HepG2 (cell line): ENCODE measurements around the gene PTPRB. TPM values are rescaled to one million over a fixed set of nuclear protein-coding genes. Genes with fewer than 3 reads are reported as not detected.

Experiments used
- ATAC-seq: fragments of 200-7000 bp; cut with Tn5 transposase; 3 replicates; pipeline ENCODE4 v1.9.1; 2020; ENCODE audit warnings: mild to moderate bottlenecking, moderate library complexity
- BruUV-seq: library from RNA; stranded (reverse); fragments of 400-500 nt; replicated peaks from 2 replicates; lab custom pipeline; 2021; lab: Mats Ljungman, UMichigan
- CTCF ChIA-PET: fragments of 300-600 bp; formaldehyde crosslinking; extraction: SDS; loops from one replicate; lab custom pipeline; 2021; ENCODE audit warnings: low total read pairs, inconsistent platforms, low intra/inter-chr PET ratio; lab: Yijun Ruan, JAX
- POLR2A ChIA-PET: fragments of 350-600 bp; sonication (Branson Sonifier 250); formaldehyde crosslinking; loops from one replicate; lab custom pipeline; 2020; ENCODE audit warnings: antibody characterized with exemption, inconsistent platforms; lab: Yijun Ruan, JAX
- DNase-seq: peaks from one replicate; pipeline ENCODE4 v3.0.0-alpha.2; 2015; ENCODE audit warnings: low spot score
- FAIRE-seq: peaks from 3 replicates; lab custom pipeline; 2011; peaks lifted over from hg19 to GRCh38; lab: Jason Lieb, UNC
- H2AFZ ChIP-seq: one replicate; pipeline ENCODE4 v1.6.1; 2011; ENCODE audit warnings: low read length, inconsistent platforms
- H3K27ac ChIP-seq: fragments of 300-600 bp; 3 replicates; pipeline ENCODE4 v1.8.0; 2011; ENCODE audit warnings: mixed run types, mild to moderate bottlenecking, mixed read lengths, low read length, inconsistent platforms; ENCODE audit not compliant: insufficient read depth; ENCODE audit errors: extremely low read length
- H3K27me3 ChIP-seq, 2 experiments: fragments of 200-600 bp in 1 of 2; 2 replicates in 1 of 2; 3 replicates in 1 of 2; pipeline versions ENCODE4 v1.6.0 to v1.8.0; 2011; ENCODE audit warnings: low read length in 2 of 2, mild to moderate bottlenecking in 2 of 2, moderate library complexity in 2 of 2, inconsistent platforms in 1 of 2; ENCODE audit not compliant: insufficient read depth in 2 of 2, control insufficient read depth in 1 of 2
- H3K36me3 ChIP-seq, 2 experiments: fragments of 200-600 bp in 1 of 2; replicated peaks in 1 of 2; 2 replicates in 1 of 2; 3 replicates in 1 of 2; pipeline versions ENCODE4 v1.5.1 to v1.8.0; 2011; ENCODE audit warnings: low read length in 2 of 2, inconsistent platforms in 1 of 2; ENCODE audit not compliant: insufficient read depth in 2 of 2, control insufficient read depth in 1 of 2
- H3K4me1 ChIP-seq: 2 replicates; pipeline ENCODE4 v1.5.1; 2012; ENCODE audit warnings: low read length, inconsistent platforms; ENCODE audit not compliant: insufficient read depth
- H3K4me2 ChIP-seq: 2 replicates; pipeline ENCODE4 v1.6.0; 2011; ENCODE audit warnings: low read depth, low read length, inconsistent platforms
- H3K4me3 ChIP-seq, 3 experiments: fragments of 200-600 bp in 1 of 3; sonication (generic), shearing (Covaris generic) in 1 of 3; replicated peaks in 1 of 3; 2 replicates each; pipeline ENCODE4 v1.5.1; 2011 to 2016; ENCODE audit warnings: low read length in 3 of 3, inconsistent platforms in 2 of 3, low read depth in 2 of 3, mild to moderate bottlenecking in 2 of 3, control low read depth in 1 of 3, mixed read lengths in 1 of 3; ENCODE audit not compliant: insufficient read depth in 1 of 3
- H3K79me2 ChIP-seq: one replicate; pipeline ENCODE4 v1.6.1; 2011; ENCODE audit warnings: low read length, inconsistent platforms; ENCODE audit not compliant: insufficient read depth
- H3K9ac ChIP-seq: 2 replicates; pipeline ENCODE4 v1.6.0; 2011; ENCODE audit warnings: mild to moderate bottlenecking, low read depth, low read length, inconsistent platforms; ENCODE audit not compliant: insufficient read depth
- H3K9me3 ChIP-seq: 2 replicates; pipeline ENCODE4 v1.5.1; 2012; ENCODE audit warnings: mild to moderate bottlenecking, low read length
- H4K20me1 ChIP-seq: 2 replicates; pipeline ENCODE4 v1.6.0; 2011; ENCODE audit warnings: inconsistent platforms, mild to moderate bottlenecking, low read length, moderate library complexity; ENCODE audit not compliant: insufficient read depth
- ARID2 ChIP-seq: sonication (generic); formaldehyde crosslinking; IDR thresholded peaks from 2 replicates; pipeline ENCODE4 v1.8.1; 2022; ENCODE audit warnings: mild to moderate bottlenecking, missing genetic modification reagents, borderline replicate concordance
- CEBPG ChIP-seq: IDR thresholded peaks from 2 replicates; pipeline ENCODE4 v1.6.1; 2016
- EP300 ChIP-seq, 3 experiments: sonication (generic) in 1 of 3; formaldehyde crosslinking in 1 of 3; IDR thresholded peaks; 2 replicates each; pipeline versions ENCODE4 v1.5.1 to v1.6.1; 2011 to 2020; ENCODE audit warnings: low read depth in 2 of 3, low read length in 2 of 3, borderline replicate concordance in 1 of 3, improper control_type of control experiment in 1 of 3, mild to moderate bottlenecking in 1 of 3, missing genetic modification reagents in 1 of 3, moderate library complexity in 1 of 3
- EZH2 ChIP-seq: conservative IDR thresholded peaks from 2 replicates; pipeline ENCODE4 v1.6.1; 2012; ENCODE audit warnings: mild to moderate bottlenecking, low read depth, low read length, moderate library complexity
- FLYWCH1 ChIP-seq: sonication (generic); formaldehyde crosslinking; IDR thresholded peaks from 2 replicates; pipeline ENCODE4 v1.8.1; 2023; ENCODE audit warnings: mild to moderate bottlenecking, missing genetic modification reagents
- FOXP1 ChIP-seq, 2 experiments: fragments of 450-650 bp in 1 of 2; IDR thresholded peaks; 2 replicates each; pipeline ENCODE4 v1.6.1; 2017 to 2018; ENCODE audit warnings: antibody characterized with exemption in 1 of 2
- MEF2D ChIP-seq: sonication (generic); formaldehyde crosslinking; IDR thresholded peaks from 2 replicates; pipeline ENCODE4 v1.5.1; 2020; ENCODE audit warnings: mild to moderate bottlenecking, missing genetic modification reagents
- NCOA2 ChIP-seq: sonication (generic); formaldehyde crosslinking; IDR thresholded peaks from 2 replicates; pipeline ENCODE4 v1.8.0; 2022; ENCODE audit warnings: inconsistent platforms
- POGK ChIP-seq: sonication (generic); formaldehyde crosslinking; conservative IDR thresholded peaks from 2 replicates; pipeline ENCODE4 v1.8.0; 2022; ENCODE audit warnings: mild to moderate bottlenecking, moderate library complexity, missing genetic modification reagents
- RARA ChIP-seq: IDR thresholded peaks from 2 replicates; pipeline ENCODE4 v1.6.1; 2016; ENCODE audit warnings: missing genetic modification reagents, missing compliant biosample characterization
- SIN3B ChIP-seq: fragments of 150-350 bp; IDR thresholded peaks from 2 replicates; pipeline ENCODE4 v1.6.1; 2014; ENCODE audit warnings: low read length
- SOX13 ChIP-seq, 3 experiments: fragments of 450-650 bp in 1 of 3; sonication (generic) in 1 of 3; formaldehyde crosslinking in 1 of 3; IDR thresholded peaks in 2 of 3; conservative IDR thresholded peaks in 1 of 3; 2 replicates each; pipeline versions ENCODE4 v1.5.0 to v1.6.1; 2016 to 2020; ENCODE audit warnings: antibody characterized with exemption in 1 of 3, mild to moderate bottlenecking in 1 of 3, missing compliant biosample characterization in 1 of 3, missing genetic modification reagents in 1 of 3, moderate library complexity in 1 of 3
- SRSF1 ChIP-seq: fragments of 200-400 bp; formaldehyde crosslinking; optimal IDR thresholded peaks from 2 replicates; pipeline ENCODE3; 2017; ENCODE audit warnings: mild to moderate bottlenecking, low read depth, low read length, moderate library complexity
- TBX3 ChIP-seq: fragments of 450-650 bp; IDR thresholded peaks from 2 replicates; pipeline ENCODE4 v1.6.1; 2017; ENCODE audit warnings: antibody characterized with exemption, mild to moderate bottlenecking, inconsistent platforms, borderline replicate concordance
- TEAD2 ChIP-seq: sonication (generic); formaldehyde crosslinking; IDR thresholded peaks from 2 replicates; pipeline ENCODE4 v1.9.0; 2021; ENCODE audit warnings: missing genetic modification reagents
- ZKSCAN1 ChIP-seq: fragments of 150-350 bp; IDR thresholded peaks from 2 replicates; pipeline ENCODE4 v1.6.1; 2014; ENCODE audit warnings: low read length
- ZNF333 ChIP-seq: sonication (generic); formaldehyde crosslinking; IDR thresholded peaks from 2 replicates; pipeline ENCODE4 v1.4.0; 2020; ENCODE audit warnings: mild to moderate bottlenecking, missing genetic modification reagents, borderline replicate concordance
- ZNF652 ChIP-seq: IDR thresholded peaks from 2 replicates; pipeline ENCODE4 v1.6.1; 2016; ENCODE audit warnings: low read depth, borderline replicate concordance
- ZNF75D ChIP-seq: sonication (generic); formaldehyde crosslinking; IDR thresholded peaks from 2 replicates; pipeline ENCODE4 v1.8.1; 2023; ENCODE audit warnings: missing genetic modification reagents, mild to moderate bottlenecking, borderline replicate concordance
- ZNF777 ChIP-seq: sonication (generic); formaldehyde crosslinking; IDR thresholded peaks from 2 replicates; pipeline ENCODE4 v1.4.0; 2020; ENCODE audit warnings: missing genetic modification reagents
- WGBS: methylation state at CpG from one replicate; pipeline ENCODE4 v1.1.6; 2017; ENCODE audit warnings: low lambda C conversion rate; 5-methylcytosine and 5-hydroxymethylcytosine counted together
- in situ Hi-C: cut with HindIII; loops from 2 replicates; pipeline ENCODE4 v1.10.0; 2017; ENCODE audit warnings: low pct_unique_long_range_greater_than_20kb; ENCODE audit not compliant: extremely low pct_ligation_motif_present
- intact Hi-C: fragments of 100-400 bp; cut with micrococcal nuclease; formaldehyde crosslinking; loops from one replicate; pipeline ENCODE4 v1.10.0; 2022; ENCODE audit not compliant: unreplicated experiment
- polyA plus RNA-seq, 8 experiments: library from polyadenylated mRNA; depleted of rRNA in 3 of 8; stranded (reverse) in 7 of 8; unstranded in 1 of 8; fragments of >200 nt; fragmentation: Illumina TruSeq in 4 of 8; extraction: Trizol in 4 of 8; gene quantifications; 2 replicates each; pipeline versions ENCODE4 v1.2.1 to v1.2.3, GENCODE V29; 2011 to 2016; ENCODE audit warnings: low read depth in 4 of 8, missing spikeins in 1 of 8, mixed read lengths in 1 of 8; ENCODE audit not compliant: insufficient read depth in 1 of 8
- total RNA-seq, 5 experiments: library from RNA; depleted of rRNA; stranded (reverse); fragments of >200 nt; fragmentation: Illumina TruSeq; extraction: Trizol; gene quantifications; 2 replicates each; pipeline ENCODE4 v1.2.3, GENCODE V29; 2016; ENCODE audit warnings: low read depth in 1 of 5
- TF ChIP-seq, protein P1 (sequence below): sonication (generic); formaldehyde crosslinking; IDR thresholded peaks from 2 replicates; pipeline ENCODE4 v1.5.1; 2020; ENCODE audit warnings: mild to moderate bottlenecking, moderate library complexity, missing genetic modification reagents

The PTPRB gene
- total and polyA plus RNA-seq, 2 of the 13 experiments (the other 11 are each of a cell fraction or from before 2014, with no cell fraction given) = 0.02 to 0.07 TPM

GRCh38 chr12:70549340-70550179 lies 87.7 kb downstream of the PTPRB start:
- WGBS = 17% methylated on average over 10 of the region's 10 CpGs
- no peaks in the 10 kb centered on the region for H3K9me3 ChIP-seq
- peaks cover 39% of the 10 kb centered on the region for H3K4me1 ChIP-seq
- H3K36me3 ChIP-seq = no peaks in the 10 kb centered on the region
- no TSS peak for BruUV-seq
- H2AFZ ChIP-seq = no peak overlapping the region
- no peak overlapping the region for H3K27ac ChIP-seq
- H3K79me2 ChIP-seq = no peaks in the 10 kb centered on the region
- no peak overlapping the region for H3K9ac ChIP-seq
- no peaks in the 10 kb centered on the region for H4K20me1 ChIP-seq
- intact Hi-C loops (no loop called here), in situ Hi-C loops (no loop called here)
- H3K27me3 ChIP-seq = no peaks in the 10 kb centered on the region
- ChIA-PET CTCF (no interaction called here), POLR2A (interaction anchor here (1.0 kb wide), 1 partner anchor 64 kb away, joined by 3 read pairs; no protein-coding TSS in a partner anchor)
- DNase-seq (peak; percentile 49), FAIRE-seq (no peak), ATAC-seq (peak; percentile 70)
- H3K4me2 ChIP-seq = 0 out of 2 replicates have a peak overlapping the region, but pooled peaks have one; percentile 10
- H3K4me3 ChIP-seq = no peak overlapping the region
- TF ChIP-seq EP300 (IDR thresholded peaks at IDR 0.05; ENCODE audit: low read depth in 2 of 2, low read length in 2 of 2) (peak in 1 of 2 experiments; percentile 41; a peak in 2 of 4 replicates), EP300 (CRISPR knock-in tag; IDR thresholded peaks at IDR 0.05; ENCODE audit: borderline replicate concordance) (no peak; the same call in 1 of the 2 replicates), EZH2 (no peak), ARID2 (CRISPR knock-in tag) (no peak), ZNF75D (CRISPR knock-in tag) (no peak), SRSF1 (no peak), TBX3 (peak; percentile 7; the same call in 1 of the 2 replicates), NCOA2 (CRISPR knock-in tag) (peak; percentile 38; the same call in 1 of the 2 replicates), FOXP1 (IDR thresholded peaks at IDR 0.05) (no peak), FOXP1 (CRISPR knock-in tag; IDR thresholded peaks at IDR 0.05) (peak; percentile 49; the same call in 1 of the 2 replicates), ZNF333 (CRISPR knock-in tag) (no peak), MEF2D (CRISPR knock-in tag) (no peak), SIN3B (no peak), ZNF652 (CRISPR knock-in tag) (peak; percentile 81), CEBPG (CRISPR knock-in tag) (peak; percentile 3; the same call in 1 of the 2 replicates), RARA (CRISPR knock-in tag) (peak; percentile 30; the same call in 1 of the 2 replicates), POGK (CRISPR knock-in tag) (no peak), TEAD2 (CRISPR knock-in tag) (no peak), FLYWCH1 (CRISPR knock-in tag) (no peak), ZKSCAN1 (no peak), SOX13 (IDR thresholded peaks at IDR 0.05) (no peak), SOX13 (CRISPR knock-in tag; conservative IDR thresholded peaks at IDR 0.05 in 1 of 2, IDR thresholded peaks at IDR 0.05 in 1 of 2) (peak in 1 of 2 experiments; percentile 45; a peak in 1 of 4 replicates), ZNF777 (CRISPR knock-in tag) (no peak)
- TF ChIP-seq, protein P1, sequence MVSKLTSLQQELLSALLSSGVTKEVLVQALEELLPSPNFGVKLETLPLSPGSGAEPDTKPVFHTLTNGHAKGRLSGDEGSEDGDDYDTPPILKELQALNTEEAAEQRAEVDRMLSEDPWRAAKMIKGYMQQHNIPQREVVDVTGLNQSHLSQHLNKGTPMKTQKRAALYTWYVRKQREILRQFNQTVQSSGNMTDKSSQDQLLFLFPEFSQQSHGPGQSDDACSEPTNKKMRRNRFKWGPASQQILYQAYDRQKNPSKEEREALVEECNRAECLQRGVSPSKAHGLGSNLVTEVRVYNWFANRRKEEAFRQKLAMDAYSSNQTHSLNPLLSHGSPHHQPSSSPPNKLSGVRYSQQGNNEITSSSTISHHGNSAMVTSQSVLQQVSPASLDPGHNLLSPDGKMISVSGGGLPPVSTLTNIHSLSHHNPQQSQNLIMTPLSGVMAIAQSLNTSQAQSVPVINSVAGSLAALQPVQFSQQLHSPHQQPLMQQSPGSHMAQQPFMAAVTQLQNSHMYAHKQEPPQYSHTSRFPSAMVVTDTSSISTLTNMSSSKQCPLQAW = no peak
